NCI-H446 (cell line): ENCODE data around the gene FRMD3.

Experiments
- DNase-seq, 2 experiments: peaks; one replicate each; lab custom pipeline; 2025; lab: John Stamatoyannopoulos, UW

FRMD3 gene

GRCh38 chr9:83538172-83538889 is at the start of gene FRMD3:
FRMD3 (minus strand) TSS chr9:83538401; CDS start chr9:83538231, 170 bp downstream.
- peak; percentile 8 to 58 for DNase-seq

GRCh38 chr9:83584995-83585394 is 46.8 kb upstream of the FRMD3 start:
- DNase-seq, result no peak

GRCh38 chr9:83583151-83584014 is 45.2 kb upstream of the FRMD3 start:
- peak in 1 of 2 experiments; percentile 27 for DNase-seq

GRCh38 chr9:83582029-83582428 is 43.8 kb upstream of the FRMD3 start:
- no peak for DNase-seq

- DNase-seq, result no peak
Measured at GRCh38 chr9:83574482-83574881, 36.3 kb upstream of the FRMD3 start.

- no peak for DNase-seq
Measured at GRCh38 chr9:83572524-83572923, 34.3 kb upstream of the FRMD3 start.

- no peak for DNase-seq
Measured at GRCh38 chr9:83570359-83570758, 32.2 kb upstream of the FRMD3 start.

GRCh38 chr9:83569326-83569725 is 31.1 kb upstream of the FRMD3 start:
- no peak for DNase-seq

- no peak for DNase-seq
Measured at GRCh38 chr9:83563360-83563759, 25.2 kb upstream of the FRMD3 start.

- no peak for DNase-seq
Measured at GRCh38 chr9:83560169-83560826, 22.1 kb upstream of the FRMD3 start.

GRCh38 chr9:83557771-83558170 is 19.6 kb upstream of the FRMD3 start:
- no peak for DNase-seq

GRCh38 chr9:83557317-83557716 is 19.1 kb upstream of the FRMD3 start:
- no peak for DNase-seq

- no peak for DNase-seq
Measured at GRCh38 chr9:83554278-83554677, 16.1 kb upstream of the FRMD3 start.

- DNase-seq, result peak in 1 of 2 experiments; percentile 70
Measured at GRCh38 chr9:83544002-83544698, 5.9 kb upstream of the FRMD3 start.

GRCh38 chr9:83538890-83539238 is 663 bp upstream of the FRMD3 start:
- no peak for DNase-seq

GRCh38 chr9:83537331-83538171 is 650 bp downstream of the FRMD3 start:
- DNase-seq, result no peak

- no peak for DNase-seq
Measured at GRCh38 chr9:83536332-83536731, 1.9 kb downstream of the FRMD3 start.

GRCh38 chr9:83535736-83536135 is 2.5 kb downstream of the FRMD3 start:
- DNase-seq, result no peak

- no peak for DNase-seq
Measured at GRCh38 chr9:83533296-83533695, 4.9 kb downstream of the FRMD3 start.

GRCh38 chr9:83526901-83527300 is 11.3 kb downstream of the FRMD3 start:
- DNase-seq, result no peak

GRCh38 chr9:83526211-83526610 is 12.0 kb downstream of the FRMD3 start:
- no peak for DNase-seq
